ENCODE measurements around the gene NCOA3. TPM values are rescaled to one million over a fixed set of nuclear protein-coding genes. Genes with fewer than 3 reads are reported as not detected.
"Not testable (repeated sequence)": the region's sequence is repeated elsewhere in the genome, so short reads cannot be mapped to it uniquely, and the experiment has no call there.

NCOA3 gene
- total RNA-seq, 1 donor from 2014 or later, result 13.6 TPM

DNA sequence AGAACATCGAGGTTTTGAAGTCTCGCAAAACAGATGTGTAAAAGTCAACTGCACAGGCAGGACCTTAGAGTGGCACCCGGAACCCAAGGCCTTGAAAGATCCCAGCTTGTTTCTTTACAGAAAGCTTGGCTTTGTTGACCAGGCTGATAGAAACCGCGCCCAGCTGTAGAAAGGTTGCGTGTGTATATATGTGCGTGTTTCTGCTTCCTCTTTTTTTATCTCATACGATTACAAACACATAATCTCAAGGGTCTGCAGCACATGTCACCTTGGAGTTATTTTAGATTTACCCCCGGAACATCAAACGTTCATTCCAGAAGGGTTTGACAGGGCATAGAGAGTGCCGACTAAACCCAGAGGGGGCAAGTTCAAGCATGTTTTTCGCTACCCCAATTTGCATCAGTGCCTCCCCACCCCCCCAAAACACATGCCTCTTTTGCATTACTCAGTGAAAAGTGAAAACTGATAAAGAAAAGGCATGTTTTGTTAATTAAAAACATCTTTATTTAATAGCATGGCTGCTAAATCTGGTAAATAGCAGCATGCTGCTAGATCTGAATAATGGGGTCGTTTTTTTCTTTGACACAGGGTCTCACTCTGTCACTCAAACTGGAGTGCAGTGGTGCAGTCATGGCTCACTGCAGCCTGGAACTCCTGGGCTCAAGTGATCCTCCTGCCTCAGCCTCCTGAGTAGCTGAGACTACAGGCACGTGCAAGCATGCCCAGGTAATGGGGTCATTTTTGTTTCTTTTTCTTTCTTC lies 33.2 kb upstream of the NCOA3 start:
- no peak for DNase-seq (ENCODE audit: low read depth)

GRCh38 chr20:47475419-47476044 lies 26.2 kb upstream of the NCOA3 start:
- no peak for DNase-seq (ENCODE audit: low read depth)

DNA sequence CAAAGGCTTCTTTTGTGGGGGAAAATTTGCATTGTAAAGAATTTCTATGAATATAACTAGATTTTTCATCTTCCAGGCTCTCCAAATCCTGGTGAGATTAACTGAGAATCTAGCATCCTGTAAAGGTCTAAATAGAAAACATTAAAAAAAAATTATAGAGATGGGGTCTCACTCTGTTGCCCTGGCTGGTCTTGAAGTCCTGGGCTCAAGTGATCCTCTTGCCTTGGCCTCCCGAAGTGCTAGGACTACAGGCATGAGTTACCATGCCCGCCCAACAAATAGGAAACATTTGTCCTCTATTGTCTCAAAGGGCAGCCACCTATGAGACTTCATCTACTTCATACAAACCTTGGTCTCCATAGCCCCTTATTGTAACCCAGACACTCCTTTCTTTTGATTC lies 25.2 kb upstream of the NCOA3 start:
- no peak for DNase-seq (ENCODE audit: low read depth)

GRCh38 chr20:47479093-47479492 lies 22.6 kb upstream of the NCOA3 start:
- DNase-seq (ENCODE audit: low read depth), result no peak

DNA sequence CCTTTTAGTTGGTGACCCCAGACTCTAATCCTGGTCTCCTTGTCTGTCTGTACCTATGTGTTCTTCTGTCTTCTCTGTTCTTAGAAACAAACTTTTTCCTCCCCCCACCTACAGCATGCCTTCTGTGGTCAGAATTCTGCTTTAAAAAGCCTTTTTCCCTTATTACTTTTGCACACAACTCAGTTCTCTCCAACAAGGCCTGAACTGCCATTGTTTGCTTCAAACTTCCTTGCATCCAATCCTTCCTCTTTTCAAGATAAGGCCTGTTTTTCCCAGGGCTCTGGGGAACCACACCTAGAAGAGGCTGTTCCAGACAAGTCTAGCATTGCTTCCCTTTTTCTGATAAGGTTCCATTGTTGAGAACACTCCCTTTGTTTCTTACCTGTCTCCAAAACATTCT lies 22.2 kb upstream of the NCOA3 start:
- DNase-seq (ENCODE audit: low read depth), result no peak

- DNase-seq (ENCODE audit: low read depth), result no peak
Measured at GRCh38 chr20:47480239-47480638, 21.4 kb upstream of the NCOA3 start.

DNA sequence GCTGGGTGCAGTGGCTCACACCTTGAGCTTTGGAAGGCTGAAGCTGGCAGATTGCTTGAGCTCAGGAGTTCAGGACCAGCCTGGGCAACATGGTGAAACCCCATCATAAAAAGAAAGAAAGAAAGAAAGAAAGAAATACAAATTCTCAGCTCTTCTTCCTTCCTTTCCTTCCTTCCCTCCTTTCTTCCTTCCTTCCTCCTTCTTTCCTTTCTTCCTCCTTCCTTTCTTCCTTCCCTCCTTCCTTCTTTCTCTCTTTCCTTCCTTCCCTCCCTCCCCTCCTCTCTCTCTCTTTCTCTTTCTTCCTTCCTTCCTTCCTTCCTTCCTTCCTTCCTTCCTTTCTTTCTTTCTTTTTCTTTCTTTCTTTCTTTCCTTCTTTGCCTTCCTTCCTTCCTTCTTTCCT lies 21.0 kb upstream of the NCOA3 start:
- no peak for DNase-seq (ENCODE audit: low read depth)

DNA sequence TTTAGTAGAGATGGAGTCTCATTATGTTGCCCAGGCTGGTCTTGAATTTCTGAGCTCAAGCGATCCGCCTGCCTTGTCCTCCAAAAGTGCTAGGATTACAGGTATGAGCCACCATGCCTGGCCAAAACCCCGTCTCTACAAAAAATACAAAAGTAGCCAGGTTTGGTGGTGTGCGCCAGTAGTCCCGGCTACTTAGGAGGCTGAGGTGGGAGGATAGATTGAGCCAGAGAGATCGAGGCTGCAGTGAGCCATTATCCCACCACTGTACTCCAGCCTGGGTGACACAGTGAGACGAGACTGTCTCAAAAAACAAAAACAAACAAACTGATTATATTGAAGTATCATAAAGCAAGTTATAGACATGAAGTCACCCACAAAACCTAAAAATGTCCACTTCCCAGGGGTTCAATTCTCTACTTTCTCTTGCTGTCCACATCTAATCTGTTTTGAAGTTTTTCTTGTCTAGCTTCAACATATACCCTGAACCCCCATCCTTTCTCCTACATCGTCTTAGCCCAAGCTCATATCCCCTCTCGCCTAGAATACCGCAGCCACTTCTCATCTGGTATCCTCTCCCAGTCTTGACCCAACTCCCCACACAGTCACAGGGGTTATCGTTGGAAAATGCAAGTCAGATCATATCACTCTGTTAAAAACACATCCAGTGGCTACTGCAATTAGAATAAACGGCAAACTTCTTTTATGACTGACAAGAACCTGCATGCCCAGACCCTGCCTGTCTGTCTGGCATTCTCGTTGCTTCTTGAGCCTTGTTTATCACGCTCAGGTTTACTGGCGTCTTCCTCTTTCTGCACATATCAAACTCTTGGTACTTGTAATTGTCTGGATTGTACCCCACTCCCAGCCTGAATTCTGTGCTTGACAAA lies 20.1 kb upstream of the NCOA3 start:
- DNase-seq (ENCODE audit: low read depth), result no peak

DNA sequence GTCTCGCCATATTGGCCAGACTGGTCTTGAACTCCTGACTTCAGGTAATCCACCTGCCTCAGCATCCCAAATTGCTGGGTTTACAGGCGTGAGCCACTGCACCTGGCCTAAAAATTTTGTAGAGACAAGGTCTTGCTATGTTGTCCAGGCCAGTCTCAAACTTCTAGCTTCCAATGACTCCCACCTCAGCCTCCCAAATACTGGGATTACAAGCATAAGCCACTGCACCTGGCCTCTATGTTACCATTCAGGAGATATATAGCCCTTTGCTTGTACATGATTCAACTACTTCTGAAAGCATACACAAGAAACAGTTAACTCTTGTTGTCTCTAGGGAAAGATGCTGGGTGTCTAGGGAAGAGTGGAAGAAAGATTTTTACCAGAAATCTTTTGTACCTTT lies 19.0 kb upstream of the NCOA3 start:
- DNase-seq (ENCODE audit: low read depth), result no peak

DNA sequence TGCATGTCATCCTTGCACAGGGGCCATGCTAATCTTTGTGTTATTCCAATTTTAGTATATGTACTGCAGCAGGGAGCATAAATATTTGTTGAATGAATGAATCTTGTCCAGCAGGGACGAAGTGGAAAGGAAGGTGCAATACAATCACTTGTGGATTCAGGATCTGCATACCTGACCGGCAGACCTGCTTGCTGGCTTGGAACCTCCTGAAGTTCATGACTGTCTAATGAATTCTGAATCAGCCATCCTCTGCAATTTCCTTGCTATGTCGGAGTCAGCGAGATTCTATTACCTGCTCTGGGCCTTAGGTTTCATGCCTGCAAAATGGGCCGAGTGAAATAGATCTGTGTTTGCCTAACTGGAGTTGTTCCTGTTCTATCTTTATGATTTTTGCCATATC lies 17.4 kb upstream of the NCOA3 start:
- DNase-seq (ENCODE audit: low read depth), result no peak

DNA sequence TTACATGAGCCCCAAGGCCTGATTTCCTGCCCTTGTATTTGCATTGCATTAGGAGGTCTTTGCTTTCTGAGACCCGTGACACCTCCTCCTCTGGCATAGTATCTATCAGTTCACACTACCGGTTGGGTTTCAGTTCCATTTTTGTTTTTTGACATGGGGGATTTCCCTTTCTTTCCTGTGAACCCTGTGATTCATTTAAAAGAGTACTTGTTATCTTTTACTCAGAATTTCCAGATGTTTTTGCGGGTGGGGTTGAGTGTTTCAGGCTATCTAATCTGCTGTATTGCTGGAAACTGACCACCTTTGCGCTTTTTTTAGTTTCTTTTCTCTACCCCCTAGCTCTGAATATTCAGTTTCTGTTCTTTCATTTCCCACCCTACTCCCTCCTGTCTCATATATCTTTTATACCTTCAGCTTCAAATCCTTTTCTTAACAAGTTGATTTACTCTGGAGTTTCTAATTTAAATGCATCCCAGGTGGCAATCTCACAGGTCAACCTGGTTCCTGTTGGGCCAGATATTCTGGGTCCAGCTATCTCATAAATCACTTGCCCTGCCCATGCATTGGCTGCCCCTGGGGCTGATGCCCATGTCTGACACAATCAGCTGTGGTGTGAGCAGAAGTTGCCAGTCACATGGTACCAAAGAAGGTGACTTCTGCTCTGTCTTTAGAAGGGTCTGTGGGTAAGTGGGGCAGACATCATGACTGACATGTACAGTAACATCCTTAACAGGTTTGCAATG lies 14.3 kb upstream of the NCOA3 start:
- no peak for DNase-seq (ENCODE audit: low read depth)

- no peak for DNase-seq (ENCODE audit: low read depth)
Measured at GRCh38 chr20:47489448-47489872, 12.2 kb upstream of the NCOA3 start.

GRCh38 chr20:47490795-47491194 lies 10.9 kb upstream of the NCOA3 start:
- no peak for DNase-seq (ENCODE audit: low read depth)

GRCh38 chr20:47492284-47492683 lies 9.4 kb upstream of the NCOA3 start:
- no peak for DNase-seq (ENCODE audit: low read depth)

- DNase-seq (ENCODE audit: low read depth), result peak; percentile 58
Measured at GRCh38 chr20:47493175-47493962, 8.3 kb upstream of the NCOA3 start.

GRCh38 chr20:47493963-47494293 lies 7.8 kb upstream of the NCOA3 start:
- DNase-seq (ENCODE audit: low read depth), result no peak

DNA sequence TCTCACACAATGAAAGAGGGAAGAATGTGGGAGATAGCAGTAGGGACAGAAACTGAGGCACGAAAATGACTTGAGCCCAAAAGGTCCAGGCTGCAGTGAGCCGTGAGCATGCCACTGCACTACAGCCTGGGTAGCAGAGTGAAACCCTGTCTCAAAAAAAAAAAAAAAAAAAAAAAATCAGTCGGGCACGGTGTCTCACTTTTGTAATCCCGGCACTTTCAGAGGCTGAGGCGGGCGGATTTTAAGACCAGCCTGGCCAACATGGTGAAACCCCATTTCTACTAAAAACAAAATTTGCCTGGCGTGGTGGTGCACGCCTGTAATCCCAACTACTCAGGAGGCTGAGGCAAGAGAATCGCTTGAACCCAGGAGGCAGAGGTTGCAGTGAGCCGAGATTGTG lies 7.1 kb upstream of the NCOA3 start:
- not testable (repeated sequence) for DNase-seq (ENCODE audit: low read depth)

DNA sequence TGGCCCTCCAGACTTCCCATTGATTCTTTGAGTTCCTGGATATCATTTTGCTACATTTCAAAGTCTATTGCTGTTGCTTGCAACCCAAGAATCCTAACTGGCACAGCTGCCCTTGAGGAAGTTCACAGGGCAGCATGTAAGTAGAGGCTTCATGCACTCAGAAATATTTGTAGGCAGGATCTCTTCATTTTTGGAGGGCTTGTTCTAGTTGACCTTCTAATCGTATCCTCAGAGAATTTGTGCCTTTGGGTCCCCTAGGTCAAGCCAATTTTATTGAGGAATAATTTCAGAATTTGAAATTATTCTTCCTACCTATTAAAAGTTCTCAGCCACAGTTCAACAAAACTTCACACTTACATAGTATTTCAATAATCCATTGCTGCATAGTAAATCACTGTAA lies 5.6 kb upstream of the NCOA3 start:
- peak; percentile 2 for DNase-seq (ENCODE audit: low read depth)

DNA sequence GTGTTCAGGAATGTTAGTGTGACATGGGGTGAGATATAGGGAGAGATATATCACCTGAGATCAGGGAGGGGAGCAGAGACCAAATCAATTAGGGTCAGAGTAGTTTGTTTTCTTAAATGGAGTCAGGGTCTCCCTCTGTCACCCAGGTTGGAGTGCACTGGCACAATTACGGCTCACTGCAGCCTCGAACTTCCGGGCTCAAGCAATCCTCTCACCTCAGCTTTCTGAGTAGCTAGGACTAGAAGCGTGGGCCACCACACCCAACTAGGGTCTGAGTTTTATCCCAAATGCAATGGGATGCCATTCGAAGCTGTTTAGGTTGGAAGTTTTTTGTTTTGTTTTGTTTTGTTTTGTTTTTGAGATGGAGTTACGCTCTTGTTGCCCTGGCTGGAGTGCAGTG lies 3.1 kb upstream of the NCOA3 start:
- no peak for DNase-seq (ENCODE audit: low read depth)

DNA sequence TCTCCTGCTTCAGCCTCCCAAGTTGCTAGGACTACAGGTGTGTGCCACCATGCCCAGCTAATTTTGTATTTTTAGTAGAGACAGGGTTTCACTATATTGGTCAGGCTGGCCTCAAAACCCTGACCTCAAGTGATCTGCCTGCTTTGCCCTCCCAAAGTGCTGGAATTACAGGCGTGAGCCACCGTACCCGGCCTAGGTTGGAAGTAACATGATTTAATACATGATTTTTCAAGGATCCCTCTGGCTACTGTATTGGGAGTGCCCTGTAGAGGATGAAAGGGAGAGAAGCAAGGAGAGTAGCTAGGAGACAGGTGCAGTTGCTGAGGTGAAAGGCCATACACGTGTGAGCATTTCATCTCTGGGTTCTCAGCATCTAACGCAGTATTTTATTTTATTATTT lies 2.6 kb upstream of the NCOA3 start:
- no peak for DNase-seq (ENCODE audit: low read depth)

- DNase-seq (ENCODE audit: low read depth), result not testable (repeated sequence)
Measured at GRCh38 chr20:47500082-47500481, 1.6 kb upstream of the NCOA3 start.
